ENCODE results near the gene TRDMT1. TPM values are rescaled to one million over a fixed set of nuclear protein-coding genes. Genes with fewer than 3 reads are reported as not detected.

TRDMT1 gene
- total RNA-seq, 2 donors from 2014 or later = 12.3 to 21.0 TPM

GRCh38 chr10:17238445-17239291 lies 37.2 kb upstream of the TRDMT1 start:
- no peaks in the 10 kb centered on the region for H3K27me3 ChIP-seq (replicated peaks; ENCODE audit: insufficient read depth)
- H3K27ac ChIP-seq = peak overlapping the region; percentile 52 to 77
- H3K4me1 ChIP-seq (ENCODE audit: control insufficient read depth in 1 of 2, low read depth in 2 of 2) = peaks cover 18 to 50% of the 10 kb centered on the region in 2 donors
- no peak for DNase-seq (ENCODE audit: low spot score)
- H3K4me3 ChIP-seq = no peak overlapping the region
- peaks cover 35% of the 10 kb centered on the region for H3K36me3 ChIP-seq
- peak; percentile 23 for ATAC-seq (ENCODE audit: insufficient number of reproducible peaks, low FRiP score, low read depth)
- H3K9me3 ChIP-seq = no peaks in the 10 kb centered on the region
- TF ChIP-seq CTCF (IDR thresholded peaks at IDR 0.05) = peak; percentile 22

- Histone ChIP-seq H3K36me3 (peaks cover 42% of the 10 kb centered on the region), H3K4me1 (ENCODE audit: control insufficient read depth in 1 of 2, low read depth in 2 of 2) (peaks cover 25 to 55% of the 10 kb centered on the region in 2 donors), H3K27ac (peak overlapping the region; percentile 52 to 77), H3K4me3 (no peak overlapping the region), H3K9me3 (no peaks in the 10 kb centered on the region), H3K27me3 (replicated peaks; ENCODE audit: insufficient read depth) (no peaks in the 10 kb centered on the region)
- DNase-seq (ENCODE audit: low spot score) = no peak
- no peak for TF ChIP-seq CTCF (IDR thresholded peaks at IDR 0.05)
- ATAC-seq (ENCODE audit: insufficient number of reproducible peaks, low FRiP score, low read depth) = no peak
Measured at GRCh38 chr10:17237915-17238444, 36.5 kb upstream of the TRDMT1 start.

GRCh38 chr10:17237149-17237527 lies 35.7 kb upstream of the TRDMT1 start:
- no peak for DNase-seq (ENCODE audit: low spot score)
- H3K4me3 ChIP-seq = no peak overlapping the region
- H3K4me1 ChIP-seq (ENCODE audit: control insufficient read depth in 1 of 2, low read depth in 2 of 2) = peaks cover 34 to 64% of the 10 kb centered on the region in 2 donors
- no peak for TF ChIP-seq CTCF (IDR thresholded peaks at IDR 0.05)
- no peak for ATAC-seq (ENCODE audit: insufficient number of reproducible peaks, low FRiP score, low read depth)
- peaks cover 50% of the 10 kb centered on the region for H3K36me3 ChIP-seq
- H3K9me3 ChIP-seq = no peaks in the 10 kb centered on the region
- no peak overlapping the region for H3K27ac ChIP-seq
- H3K27me3 ChIP-seq (replicated peaks; ENCODE audit: insufficient read depth) = no peaks in the 10 kb centered on the region

- peaks cover 35 to 67% of the 10 kb centered on the region in 2 donors for H3K4me1 ChIP-seq (ENCODE audit: control insufficient read depth in 1 of 2, low read depth in 2 of 2)
- no peak for ATAC-seq (ENCODE audit: insufficient number of reproducible peaks, low FRiP score, low read depth)
- H3K36me3 ChIP-seq = peaks cover 55% of the 10 kb centered on the region
Measured at GRCh38 chr10:17236468-17237148, 35.1 kb upstream of the TRDMT1 start.

More at GRCh38 chr10:17236468-17237148, 35.1 kb upstream of the TRDMT1 start:
- no peaks in the 10 kb centered on the region for H3K9me3 ChIP-seq
- peak overlapping the region; percentile 1 for H3K4me3 ChIP-seq
- no peak for TF ChIP-seq CTCF (IDR thresholded peaks at IDR 0.05)
- no peaks in the 10 kb centered on the region for H3K27me3 ChIP-seq (replicated peaks; ENCODE audit: insufficient read depth)
- no peak for DNase-seq (ENCODE audit: low spot score)
- no peak overlapping the region for H3K27ac ChIP-seq
